ENCODE measurements around the gene SLC14A1. TPM values are rescaled to one million over a fixed set of nuclear protein-coding genes. Genes with fewer than 3 reads are reported as not detected.

Gene SLC14A1
- total RNA-seq, 4 donors from 2014 or later, result 0.59 to 15.7 (median 4.6) TPM

- DNase-seq (ENCODE audit: low spot score in 2 of 2), result no peak
- no peak overlapping the region for H3K4me3 ChIP-seq (ENCODE audit: low read depth, poor library complexity, severe bottlenecking)
- WGBS, 2 donors, result 82% methylated on average over 8 of the region's 8 CpGs
- intact Hi-C loops (cut with DNase I; ENCODE audit: low total_unique reads), result loop anchor here (10.0 kb wide), 1 partner anchor 193 kb away; no protein-coding TSS in a partner anchor
- TF ChIP-seq POLR2A (IDR thresholded peaks at IDR 0.05), result no peak
- TF ChIP-seq, protein P1, sequence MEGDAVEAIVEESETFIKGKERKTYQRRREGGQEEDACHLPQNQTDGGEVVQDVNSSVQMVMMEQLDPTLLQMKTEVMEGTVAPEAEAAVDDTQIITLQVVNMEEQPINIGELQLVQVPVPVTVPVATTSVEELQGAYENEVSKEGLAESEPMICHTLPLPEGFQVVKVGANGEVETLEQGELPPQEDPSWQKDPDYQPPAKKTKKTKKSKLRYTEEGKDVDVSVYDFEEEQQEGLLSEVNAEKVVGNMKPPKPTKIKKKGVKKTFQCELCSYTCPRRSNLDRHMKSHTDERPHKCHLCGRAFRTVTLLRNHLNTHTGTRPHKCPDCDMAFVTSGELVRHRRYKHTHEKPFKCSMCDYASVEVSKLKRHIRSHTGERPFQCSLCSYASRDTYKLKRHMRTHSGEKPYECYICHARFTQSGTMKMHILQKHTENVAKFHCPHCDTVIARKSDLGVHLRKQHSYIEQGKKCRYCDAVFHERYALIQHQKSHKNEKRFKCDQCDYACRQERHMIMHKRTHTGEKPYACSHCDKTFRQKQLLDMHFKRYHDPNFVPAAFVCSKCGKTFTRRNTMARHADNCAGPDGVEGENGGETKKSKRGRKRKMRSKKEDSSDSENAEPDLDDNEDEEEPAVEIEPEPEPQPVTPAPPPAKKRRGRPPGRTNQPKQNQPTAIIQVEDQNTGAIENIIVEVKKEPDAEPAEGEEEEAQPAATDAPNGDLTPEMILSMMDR (IDR thresholded peaks at IDR 0.05), result no peak
Observed at GRCh38 chr18:45682181-45682580, 41.8 kb upstream of the SLC14A1 start.

DNA sequence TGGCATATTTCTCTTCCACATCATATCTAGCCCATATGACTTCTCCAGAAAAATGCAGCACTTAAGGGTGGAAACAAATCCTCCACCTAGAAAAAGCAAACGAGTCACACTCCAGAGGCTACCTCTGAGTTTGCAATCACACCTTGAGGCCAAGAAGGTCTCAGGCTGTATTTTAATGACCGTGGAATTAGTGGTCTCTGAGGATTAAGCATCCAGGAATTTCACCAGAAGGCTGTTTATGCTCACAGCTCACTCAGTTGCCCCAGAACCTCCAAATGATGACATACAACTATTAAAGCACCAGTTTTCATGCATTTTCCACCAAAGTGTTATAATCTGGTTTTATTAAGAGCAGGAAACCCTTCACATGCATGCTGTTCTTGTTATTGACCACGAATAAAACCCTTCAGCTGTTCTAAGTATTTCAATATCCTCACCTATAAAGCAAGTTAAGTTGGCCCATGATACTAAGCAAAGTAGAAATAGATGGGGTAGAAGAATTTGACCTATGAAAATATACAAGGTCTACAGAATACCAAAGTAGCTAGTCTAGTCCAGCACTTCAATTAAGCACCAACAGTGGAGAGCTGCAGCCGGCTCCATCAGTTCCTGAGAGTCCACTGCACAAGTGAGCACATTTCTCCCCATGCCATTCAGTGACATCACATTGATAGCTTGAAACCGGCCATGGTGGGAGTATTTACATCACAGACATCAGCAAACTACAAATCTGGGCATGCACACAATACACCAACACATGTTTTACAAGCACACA lies 39.5 kb upstream of the SLC14A1 start:
- DNase-seq (ENCODE audit: low spot score in 2 of 2), result no peak
- 71 to 73% methylated on average over 5 of the region's 5 CpGs for WGBS, 2 donors
- H3K4me3 ChIP-seq (ENCODE audit: low read depth, poor library complexity, severe bottlenecking), result no peak overlapping the region
- TF ChIP-seq, protein P1 (IDR thresholded peaks at IDR 0.05), result no peak
- TF ChIP-seq POLR2A (IDR thresholded peaks at IDR 0.05), result no peak
- intact Hi-C loops (cut with DNase I; ENCODE audit: low total_unique reads), result loop anchor here (10.0 kb wide), 1 partner anchor 190 kb away; no protein-coding TSS in a partner anchor

GRCh38 chr18:45686891-45687611 lies 36.9 kb upstream of the SLC14A1 start:
- H3K4me3 ChIP-seq (ENCODE audit: low read depth, poor library complexity, severe bottlenecking), result no peak overlapping the region
- intact Hi-C loops (cut with DNase I; ENCODE audit: low total_unique reads), result loop anchor here (10.0 kb wide), 1 partner anchor 188 kb away; no protein-coding TSS in a partner anchor
- no peak for DNase-seq (ENCODE audit: low spot score in 2 of 2)
- TF ChIP-seq, protein P1 (IDR thresholded peaks at IDR 0.05), result no peak
- TF ChIP-seq POLR2A (IDR thresholded peaks at IDR 0.05), result no peak
- 68 to 74% methylated on average over 7 of the region's 7 CpGs for WGBS, 2 donors

DNA sequence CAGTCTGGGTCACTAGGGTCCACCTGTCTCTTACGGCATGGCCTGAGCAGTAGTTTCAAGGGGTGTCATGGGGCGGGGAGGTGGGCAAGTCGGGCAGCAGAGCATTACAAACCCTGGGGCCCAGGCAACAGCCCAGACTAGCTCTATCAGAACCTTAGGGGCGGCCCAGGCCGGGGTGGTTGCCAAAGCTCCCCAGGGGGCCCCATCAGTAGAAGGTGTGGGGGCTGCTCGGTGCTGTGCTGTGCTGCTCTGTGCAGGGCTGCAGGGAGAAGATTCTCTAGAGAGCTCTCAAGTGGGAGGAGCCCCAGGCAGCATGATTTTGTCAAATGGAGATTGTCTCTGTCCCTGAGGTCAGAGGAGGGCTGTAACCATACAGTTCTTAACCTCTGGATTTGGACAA lies 36.4 kb upstream of the SLC14A1 start:
- DNase-seq (ENCODE audit: low spot score in 2 of 2), result no peak
- no peak overlapping the region for H3K4me3 ChIP-seq (ENCODE audit: low read depth, poor library complexity, severe bottlenecking)
- 67 to 87% methylated on average over 3 to 6 of the region's 6 CpGs for WGBS, 2 donors
- TF ChIP-seq POLR2A (IDR thresholded peaks at IDR 0.05), result no peak
- TF ChIP-seq, protein P1 (IDR thresholded peaks at IDR 0.05), result no peak
- intact Hi-C loops (cut with DNase I; ENCODE audit: low total_unique reads), result loop anchor here (10.0 kb wide), 1 partner anchor 187 kb away; no protein-coding TSS in a partner anchor

DNA sequence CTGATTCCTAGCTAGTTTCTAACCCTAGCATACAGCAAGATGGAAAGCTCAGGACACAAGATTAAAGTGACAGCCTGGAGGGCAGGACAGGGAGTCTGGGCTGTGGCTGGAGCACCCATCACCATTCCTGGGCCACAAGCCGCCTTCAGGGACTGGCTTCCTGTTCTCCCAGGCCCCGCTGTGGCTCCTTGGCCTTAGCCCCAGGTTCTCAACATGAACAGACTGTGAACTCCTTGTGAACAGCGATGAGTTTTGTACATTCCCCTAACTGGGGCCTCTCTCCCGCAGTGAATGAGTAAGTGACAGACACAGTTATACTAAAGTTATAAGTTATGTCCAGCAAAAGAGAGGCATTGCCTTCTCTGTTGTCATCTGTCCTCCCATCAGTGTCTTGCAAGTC lies 35.9 kb upstream of the SLC14A1 start:
- DNase-seq (ENCODE audit: low spot score in 2 of 2), result no peak
- WGBS, 2 donors, result 70 to 77% methylated on average over 4 of the region's 4 CpGs
- intact Hi-C loops (cut with DNase I; ENCODE audit: low total_unique reads), result loop anchor here (10.0 kb wide), 1 partner anchor 187 kb away; no protein-coding TSS in a partner anchor
- TF ChIP-seq, protein P1 (IDR thresholded peaks at IDR 0.05), result no peak
- no peak for TF ChIP-seq POLR2A (IDR thresholded peaks at IDR 0.05)
- H3K4me3 ChIP-seq (ENCODE audit: low read depth, poor library complexity, severe bottlenecking), result no peak overlapping the region
